GM18868 (cell line): ENCODE results near the gene SPRED1.
A peak's percentile ranks its signal among the peaks of the same experiment; 100 is the strongest.
"Not testable (repeated sequence)": the region's sequence is repeated elsewhere in the genome, so short reads cannot be mapped to it uniquely, and the experiment has no call there.

Source experiments
- ATAC-seq: cut with Tn5 transposase; IDR thresholded peaks from one replicate; pipeline ENCODE4 v1.9.1; 2021; ENCODE audit warnings: mild to moderate bottlenecking, moderate library complexity; ENCODE audit not compliant: unreplicated experiment

Gene SPRED1

DNA sequence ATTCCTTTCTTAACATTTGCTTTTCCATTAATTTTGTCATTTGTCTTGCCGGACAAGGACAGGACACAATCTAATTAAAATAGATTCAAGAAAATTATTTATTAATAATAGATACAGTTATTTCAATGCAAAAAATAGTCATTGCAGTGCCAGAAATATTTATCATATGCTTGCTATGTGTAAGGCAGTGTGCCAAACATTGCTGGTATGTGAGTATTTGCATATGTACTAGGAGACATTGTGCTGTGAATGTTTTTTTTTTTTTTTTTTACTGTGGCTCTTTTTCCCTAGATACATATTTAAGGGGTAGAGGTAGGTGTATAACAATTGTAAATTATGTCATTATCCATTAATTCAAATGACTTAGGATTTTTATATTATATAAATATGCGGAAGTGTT is 23.3 kb downstream of the SPRED1 start:
- ATAC-seq: no peak

DNA sequence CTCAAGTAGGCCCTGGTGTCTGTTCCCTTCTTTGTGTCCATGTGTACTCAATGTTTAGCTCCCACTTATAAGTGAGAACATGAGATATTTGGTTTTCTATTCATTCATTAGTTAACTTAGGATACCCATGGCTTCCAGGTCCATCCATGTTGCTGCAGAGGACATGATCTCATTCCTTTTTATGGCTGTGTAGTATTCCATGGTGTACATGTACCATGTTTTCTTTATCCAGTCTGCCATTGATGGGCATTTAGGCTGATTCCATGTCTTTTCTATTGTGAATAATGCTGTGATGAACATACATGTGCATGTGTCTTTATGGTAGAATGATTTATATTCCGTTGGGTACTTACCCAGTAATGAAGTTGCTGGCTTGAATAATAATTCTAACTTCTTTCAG is 24.6 kb downstream of the SPRED1 start:
- ATAC-seq: not testable (repeated sequence)

DNA sequence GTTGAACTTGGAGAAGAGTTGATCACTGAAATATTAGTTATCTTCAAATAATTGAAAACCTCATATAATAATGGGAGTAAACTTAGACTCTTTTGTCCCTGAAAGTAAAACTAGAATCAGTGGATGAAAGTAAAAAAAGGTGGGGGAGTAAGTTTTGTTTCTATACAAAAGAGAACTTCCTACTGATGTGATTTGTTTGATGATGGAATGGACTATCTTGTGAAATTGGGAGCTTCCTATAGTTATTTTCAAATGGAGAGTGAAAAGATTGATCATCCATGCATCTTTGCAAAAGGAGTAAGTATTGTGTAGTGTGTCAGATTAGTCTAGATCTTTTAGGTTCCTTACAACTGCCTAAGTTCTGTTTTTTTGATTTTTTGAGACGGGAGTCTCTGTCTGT is 28.4 kb downstream of the SPRED1 start:
- no peak for ATAC-seq

DNA sequence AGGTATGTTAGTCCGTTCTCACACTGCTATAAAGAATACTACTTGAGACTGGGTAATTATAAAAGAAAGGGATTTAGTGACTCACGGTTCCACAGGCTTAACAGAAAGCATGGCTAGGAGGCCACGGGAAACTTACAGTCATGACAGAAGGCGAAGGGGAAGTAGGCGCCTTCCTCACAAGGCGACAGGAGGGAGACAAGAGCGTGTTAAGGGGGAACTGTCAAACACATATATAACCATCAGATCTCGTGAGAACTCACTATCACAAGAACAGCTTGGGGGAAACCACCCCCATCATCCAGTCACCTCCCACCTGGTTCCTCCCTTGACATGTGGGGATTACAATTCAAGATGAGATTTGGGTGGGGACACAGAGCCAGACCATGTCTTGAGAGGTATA is 30.4 kb downstream of the SPRED1 start:
- ATAC-seq: no peak

DNA sequence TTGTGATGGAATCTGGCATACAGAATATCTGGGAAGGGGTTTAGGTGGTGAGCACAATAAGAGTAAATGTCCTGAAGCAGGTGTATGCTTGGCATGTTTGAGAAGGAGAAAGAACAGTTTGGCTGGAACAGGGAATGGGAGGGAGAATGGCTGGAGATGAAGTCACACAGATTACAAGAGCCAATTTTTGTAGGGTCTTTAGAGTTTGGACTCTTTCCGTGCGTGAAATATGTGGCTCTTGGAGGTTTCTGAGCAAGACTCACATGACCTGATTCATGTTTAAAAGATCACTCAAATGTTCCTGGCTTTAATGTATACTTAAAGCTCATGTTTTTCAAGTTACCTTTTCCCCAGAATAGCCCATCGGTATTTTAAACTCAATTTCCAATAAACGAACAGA is 32.8 kb downstream of the SPRED1 start:
- no peak for ATAC-seq

DNA sequence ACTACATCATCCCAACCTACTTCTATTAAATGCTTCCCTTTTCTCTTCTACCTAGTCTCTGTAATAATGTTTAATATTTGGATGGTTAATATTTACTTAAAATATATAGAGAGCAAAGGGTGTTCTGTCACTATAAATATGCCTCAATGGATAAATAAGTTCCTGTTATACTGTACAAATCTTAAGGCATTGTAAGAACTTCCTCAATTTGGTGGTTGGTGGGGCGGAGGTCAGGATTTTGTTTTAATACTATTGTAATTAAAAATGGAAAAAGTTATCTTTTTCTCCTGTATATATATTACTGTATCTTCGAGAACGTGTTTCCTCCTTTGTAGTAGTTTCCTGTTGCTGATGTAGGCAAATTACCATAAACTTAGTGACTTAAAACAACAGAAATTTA is 41.5 kb downstream of the SPRED1 start:
- ATAC-seq: no peak

DNA sequence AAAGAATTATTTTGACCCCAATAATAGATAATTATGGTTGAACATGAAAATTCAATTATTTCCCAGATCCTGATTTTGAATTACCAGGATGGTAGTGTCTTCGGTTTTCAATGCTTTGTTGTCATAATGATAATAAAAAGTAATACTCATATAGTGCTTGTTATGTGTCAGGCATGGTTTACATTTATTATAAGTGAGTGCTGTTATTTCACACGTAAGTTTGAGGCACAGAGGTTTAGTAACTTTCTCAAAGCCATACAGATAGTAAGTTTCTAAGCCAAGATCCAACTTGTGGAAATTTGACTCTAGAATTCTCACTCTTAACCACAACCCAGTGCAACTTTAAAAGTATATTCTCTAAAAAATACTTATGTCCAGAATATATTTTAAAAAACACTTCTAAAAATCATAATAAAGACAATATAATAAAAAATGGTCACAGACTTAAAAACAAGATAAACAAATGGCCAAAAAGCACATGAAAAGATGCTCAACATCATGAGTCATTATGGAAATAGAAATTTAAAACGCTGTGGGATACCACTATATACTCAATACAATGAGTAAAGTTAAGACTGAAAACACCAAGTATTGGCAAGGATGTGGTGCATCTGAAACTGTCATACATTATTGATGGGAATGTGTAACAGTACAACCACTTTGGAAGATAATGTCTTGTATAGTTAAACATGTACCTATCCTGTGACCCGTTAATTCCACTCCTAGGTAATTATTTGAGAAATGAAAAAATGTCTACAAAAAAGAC is 45.2 kb downstream of the SPRED1 start:
- peak; percentile 73 for ATAC-seq

DNA sequence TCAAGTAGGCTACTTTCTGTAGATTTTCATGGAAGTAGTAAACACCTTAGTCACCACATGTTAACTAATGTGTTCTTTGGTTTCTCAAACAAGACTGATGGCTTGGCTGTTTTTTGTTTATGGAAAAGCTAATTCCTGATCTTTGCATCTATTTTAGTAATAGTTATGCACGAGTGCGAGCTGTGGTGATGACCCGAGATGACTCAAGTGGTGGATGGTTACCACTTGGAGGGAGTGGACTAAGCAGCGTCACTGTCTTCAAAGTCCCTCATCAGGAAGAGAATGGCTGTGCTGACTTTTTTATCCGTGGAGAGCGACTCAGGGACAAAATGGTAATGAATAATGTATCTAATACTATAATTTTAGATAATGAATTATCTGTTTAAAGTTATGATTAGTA is 46.6 kb downstream of the SPRED1 start:
- no peak for ATAC-seq

DNA sequence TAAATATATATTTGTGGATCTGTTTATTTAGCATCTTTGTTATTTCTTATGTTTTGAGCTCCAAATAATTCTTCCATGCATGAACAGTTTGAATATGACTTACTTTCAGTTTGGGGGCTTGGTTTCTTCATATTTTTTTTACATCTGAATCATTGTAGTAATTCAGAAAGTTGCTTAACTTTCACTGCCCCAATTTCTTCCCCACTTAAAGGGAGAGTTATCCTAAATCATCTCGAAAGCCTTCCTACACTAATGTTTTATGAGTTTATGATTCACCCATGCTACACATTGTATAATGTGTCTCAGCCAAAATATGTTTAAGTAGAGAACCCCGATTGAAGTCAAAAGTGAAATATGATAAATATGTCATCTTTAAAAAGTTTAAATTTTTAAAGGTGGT is 47.8 kb downstream of the SPRED1 start:
- peak; percentile 47 for ATAC-seq

DNA sequence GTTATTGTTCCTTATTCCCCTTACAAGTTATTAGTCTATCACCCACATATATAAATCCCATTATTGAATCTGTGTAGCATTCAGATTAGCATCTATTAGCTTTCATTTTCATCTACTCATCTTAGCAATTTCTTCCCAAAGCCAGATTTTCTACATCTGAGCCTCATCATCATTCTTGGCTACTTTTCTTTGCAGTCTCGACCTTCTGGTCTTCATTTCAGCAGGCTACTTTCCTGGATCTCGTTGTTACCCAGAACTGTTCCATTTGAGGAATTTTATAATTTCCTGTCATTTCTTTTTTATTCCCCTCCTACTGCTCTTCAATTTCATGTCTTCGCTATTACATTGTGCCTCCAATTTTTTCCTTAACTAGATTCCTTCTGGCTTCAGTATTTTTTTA is 51.8 kb downstream of the SPRED1 start:
- ATAC-seq: no peak

DNA sequence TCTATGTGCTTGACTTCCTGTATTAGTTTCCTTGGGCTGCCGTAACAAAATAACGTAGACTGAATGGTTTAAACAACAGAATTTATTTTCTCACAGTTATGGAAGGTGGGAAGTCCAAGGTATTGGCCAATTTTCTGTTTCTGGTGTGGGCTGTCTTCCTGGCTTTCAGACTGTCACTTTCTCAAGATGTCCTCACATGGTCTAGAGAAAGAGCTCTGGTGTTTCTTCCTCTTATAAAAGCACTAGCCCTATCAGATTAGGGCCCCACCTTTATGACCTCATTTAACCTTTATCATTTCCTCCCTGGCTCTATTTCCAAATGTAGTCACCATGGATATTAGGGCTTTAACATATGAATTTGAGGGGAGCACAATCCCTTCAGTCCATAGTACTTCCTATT is 54.6 kb downstream of the SPRED1 start:
- no peak for ATAC-seq

DNA sequence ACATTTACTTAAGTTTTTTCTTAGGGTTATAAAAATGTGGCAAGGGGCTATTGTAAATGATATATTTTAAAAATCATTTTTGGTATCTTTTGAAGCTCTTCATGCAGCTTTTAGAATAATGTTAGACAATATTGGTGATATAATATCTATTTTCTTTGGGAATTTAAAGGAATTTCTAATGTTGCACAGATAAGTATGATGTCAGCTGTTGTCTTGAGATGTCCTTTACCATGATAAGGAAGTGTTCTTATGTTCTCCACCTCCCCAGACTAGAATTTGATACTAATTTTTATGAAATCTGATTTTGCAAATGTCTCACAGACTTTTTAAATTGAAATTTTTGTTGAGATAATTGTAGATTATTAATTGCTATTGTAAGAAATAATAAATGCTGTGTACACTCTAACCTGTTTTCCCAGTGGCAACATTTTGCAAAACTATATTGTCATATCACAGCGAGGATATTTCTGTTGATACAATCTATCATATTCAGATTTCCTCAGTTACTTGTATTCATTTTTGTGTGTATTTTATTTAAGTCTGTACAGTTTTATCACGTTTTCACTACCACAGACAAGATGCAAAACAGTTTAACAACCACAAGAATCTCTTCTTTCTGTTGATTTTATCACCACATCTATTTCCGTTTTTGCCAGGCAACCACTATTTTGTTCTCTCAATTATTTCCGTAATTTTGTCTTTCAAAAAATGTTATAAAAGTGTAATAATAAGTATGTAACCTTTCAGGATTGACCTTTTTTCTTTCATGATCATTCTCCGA is 55.4 kb downstream of the SPRED1 start:
- no peak for ATAC-seq

DNA sequence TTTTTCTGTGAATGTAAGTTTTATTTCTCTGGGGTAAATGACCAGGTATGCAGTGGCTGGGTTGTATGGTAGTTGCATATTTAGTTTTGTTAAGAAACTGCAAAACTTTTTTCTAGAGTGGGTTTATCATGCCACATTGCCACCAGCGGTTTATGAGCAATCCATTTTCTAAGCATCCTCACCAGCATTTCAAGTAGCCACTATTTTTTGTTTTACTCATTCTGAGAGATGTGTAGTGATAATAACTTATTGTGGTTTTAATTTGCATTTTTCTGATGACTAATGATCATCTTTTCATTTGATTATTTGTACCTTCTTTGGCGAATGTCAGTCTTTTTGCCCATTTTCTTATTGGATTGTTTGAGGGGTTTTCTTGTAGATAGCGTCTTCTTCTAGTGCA is 56.2 kb downstream of the SPRED1 start:
- ATAC-seq: peak; percentile 81

DNA sequence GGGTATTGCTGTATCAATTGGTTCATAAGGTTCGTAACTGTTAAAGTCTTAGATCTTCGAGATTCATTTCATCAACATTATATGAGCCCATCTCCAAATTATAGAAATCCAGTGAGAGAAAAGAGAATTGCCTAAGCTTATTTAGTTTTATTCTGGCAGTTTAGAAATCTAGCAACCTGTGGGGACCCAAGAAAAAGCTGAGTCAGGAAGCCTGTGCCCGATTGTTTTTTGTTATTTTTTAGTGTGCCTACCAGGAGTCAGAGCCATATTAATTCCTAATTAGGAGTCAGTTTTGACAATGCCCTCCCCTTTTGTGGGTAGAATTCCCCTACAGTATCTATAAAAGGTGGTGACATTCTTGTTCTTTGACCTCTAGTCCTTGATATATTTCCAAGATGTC is 59.6 kb downstream of the SPRED1 start:
- ATAC-seq: no peak

DNA sequence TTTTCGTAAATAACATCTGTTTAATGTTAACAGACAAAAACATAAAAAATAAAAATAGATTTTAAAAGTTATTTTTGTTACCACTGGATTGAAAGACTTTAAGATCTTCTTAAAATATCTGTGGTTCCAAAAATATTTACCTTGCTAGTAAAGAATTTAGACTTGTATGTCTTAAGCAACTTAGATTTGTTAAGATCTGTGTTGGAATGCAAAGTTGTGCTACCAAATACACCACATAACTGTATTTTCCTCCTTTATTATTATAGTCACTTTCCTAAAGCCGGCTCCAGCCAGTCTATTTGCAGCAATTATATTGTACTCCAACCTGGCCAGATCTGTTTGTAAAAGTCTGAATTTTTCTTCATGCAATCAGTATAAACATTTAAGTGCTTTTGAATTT is 63.7 kb downstream of the SPRED1 start:
- ATAC-seq: no peak

DNA sequence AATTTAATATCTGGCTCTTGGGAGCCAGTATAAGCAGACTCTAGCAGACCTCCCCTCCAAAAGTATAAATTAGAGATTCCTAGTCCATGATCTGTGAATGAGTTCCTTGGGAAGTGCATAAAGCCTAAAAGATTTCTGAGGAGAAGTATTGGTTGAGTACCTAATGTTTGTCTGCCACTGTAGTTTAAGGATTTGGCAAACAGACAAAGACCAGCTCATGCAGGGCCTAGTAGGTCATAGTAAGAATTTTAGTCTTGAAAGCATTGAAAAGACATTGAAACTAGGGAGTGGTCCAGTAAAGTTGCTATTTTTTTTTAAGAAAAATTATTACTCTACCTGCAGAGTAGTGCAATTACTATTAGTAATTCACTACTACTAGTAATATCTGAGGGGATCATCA is 67.5 kb downstream of the SPRED1 start:
- ATAC-seq: no peak

DNA sequence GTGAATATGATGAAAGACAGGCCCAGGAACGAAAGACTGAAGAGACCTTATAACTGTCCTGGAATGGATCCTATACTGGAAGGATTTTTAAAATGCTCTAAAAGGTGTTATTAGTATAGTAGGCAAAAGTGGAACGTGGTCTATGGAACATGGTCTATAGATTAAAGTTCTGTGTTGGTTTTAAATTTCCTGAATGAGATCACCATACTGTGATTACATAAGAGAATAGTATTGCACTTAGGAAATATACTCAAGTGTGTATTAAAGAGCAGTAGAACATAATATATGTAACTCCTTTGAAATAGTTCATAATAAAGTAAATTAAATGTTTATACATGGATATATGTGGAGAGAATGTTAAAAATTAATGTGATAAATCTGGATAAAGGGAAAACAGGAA is 68.2 kb downstream of the SPRED1 start:
- no peak for ATAC-seq

DNA sequence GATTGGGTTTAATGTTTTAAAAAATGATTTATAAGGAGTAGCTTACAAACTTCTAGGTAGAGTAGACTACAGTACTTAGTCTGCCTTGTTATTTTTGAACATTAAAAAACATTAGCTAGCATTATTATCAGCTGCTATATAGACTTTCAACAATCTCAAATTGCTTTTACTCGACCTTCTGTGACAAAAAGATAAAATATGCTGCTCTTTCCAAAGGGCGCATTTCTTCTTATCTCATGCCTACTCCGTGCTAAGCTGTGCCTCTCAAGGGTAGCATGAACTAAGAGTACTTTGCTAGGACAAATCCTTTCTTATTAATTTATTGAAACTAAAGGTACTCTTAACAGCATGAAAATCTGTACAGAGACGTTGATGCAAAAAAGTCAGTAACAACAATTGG is 71.3 kb downstream of the SPRED1 start:
- no peak for ATAC-seq

DNA sequence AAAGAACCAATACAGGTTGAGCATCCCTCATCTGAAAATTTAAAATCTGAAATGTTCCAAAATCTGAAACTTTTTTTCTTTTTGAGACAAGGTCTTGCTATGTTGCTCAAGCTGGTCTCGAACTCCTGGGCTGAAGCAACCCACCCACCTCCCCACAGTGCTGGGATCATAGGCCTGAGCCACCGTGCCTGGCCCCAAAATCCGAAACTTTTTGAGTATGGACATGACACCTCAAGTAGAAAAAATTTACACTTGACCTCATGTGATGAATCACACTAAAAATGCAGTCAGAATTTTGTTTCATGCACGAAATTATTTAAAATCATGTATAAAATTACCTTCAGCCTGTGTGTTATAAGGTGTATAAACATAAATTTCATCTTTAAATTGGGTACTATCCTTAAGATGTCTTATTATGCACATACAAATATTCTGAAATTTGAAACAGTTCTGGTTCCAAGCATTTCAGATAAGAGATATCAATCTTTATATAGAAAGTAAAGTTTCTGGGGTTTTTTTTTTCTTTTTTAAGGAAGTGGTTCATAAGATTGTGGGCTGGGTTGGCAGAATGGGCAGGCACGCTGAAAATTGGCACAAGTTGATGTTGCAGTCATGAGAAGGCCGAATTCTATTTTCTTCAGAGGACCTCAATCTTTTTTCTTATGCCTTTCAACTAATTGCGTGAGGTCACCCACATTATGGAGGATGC is 72.5 kb downstream of the SPRED1 start:
- ATAC-seq: no peak

DNA sequence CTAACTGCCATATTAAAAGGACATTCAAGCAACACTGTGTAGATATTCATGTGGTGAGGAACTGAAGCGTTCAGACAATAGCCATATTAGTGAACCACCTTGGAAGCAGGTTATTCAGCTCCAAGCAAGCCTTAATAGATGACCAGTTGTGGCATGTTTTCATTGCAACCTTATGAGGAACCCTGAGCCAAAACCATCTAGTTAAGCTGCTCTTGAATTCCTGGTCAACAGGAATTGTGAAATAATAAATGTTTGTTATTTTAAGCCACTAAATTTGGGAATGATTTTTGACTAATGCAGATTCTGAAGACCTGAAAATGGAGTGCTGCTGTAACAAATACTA is 73.0 kb downstream of the SPRED1 start:
- ATAC-seq: no peak

DNA sequence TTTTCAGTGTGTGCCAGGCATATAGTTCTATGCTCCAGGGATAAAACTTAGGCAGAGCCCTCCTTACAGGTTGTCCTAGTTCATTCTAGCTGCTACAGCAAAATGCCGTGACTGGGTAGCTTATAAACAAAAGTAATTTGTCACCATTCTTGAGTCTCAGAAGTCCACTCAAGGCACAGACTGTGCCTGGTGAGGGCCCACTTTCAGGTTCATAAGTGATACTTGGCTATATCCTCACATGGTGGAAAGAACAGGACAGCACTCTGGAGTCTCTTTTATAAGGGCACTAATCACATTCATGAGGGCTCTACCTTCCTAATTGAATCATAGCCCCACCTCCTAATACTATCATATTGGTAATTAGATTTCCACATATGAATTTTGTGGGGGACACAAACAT is 80.1 kb downstream of the SPRED1 start:
- ATAC-seq: no peak

DNA sequence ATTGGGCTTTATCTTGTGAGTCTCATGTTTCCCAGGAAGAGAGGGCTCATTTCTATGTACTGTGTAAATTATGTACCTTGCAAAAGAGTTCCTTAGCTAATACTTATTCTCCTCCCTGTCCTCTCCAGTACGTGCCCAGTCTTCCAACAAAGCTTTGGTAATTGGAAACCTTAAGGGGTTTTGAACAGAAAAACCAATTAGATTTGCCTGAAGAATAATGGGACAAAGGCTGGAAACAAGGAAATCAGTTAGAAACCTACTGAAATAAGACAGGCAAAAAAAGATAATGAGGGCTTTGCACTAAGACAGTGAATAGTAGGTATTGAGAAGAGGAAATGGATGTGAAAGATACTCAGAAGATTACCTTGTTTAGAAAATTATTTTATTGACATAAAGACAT is 82.5 kb downstream of the SPRED1 start:
- ATAC-seq: no peak
